ENCODE data around the gene TATDN2.

GRCh38 chr3:10244009-10244408, 4.2 kb upstream of the TATDN2 start:
- no peak for TF ChIP-seq EZH2 (IDR thresholded peaks at IDR 0.05; ENCODE audit: borderline replicate concordance)
- no peak for TF ChIP-seq CTCF (IDR thresholded peaks at IDR 0.05; ENCODE audit: poor library complexity)
- no peak for TF ChIP-seq EZH2phosphoT487 (IDR thresholded peaks at IDR 0.05; ENCODE audit: low read depth, severe bottlenecking, unreplicated experiment)
